PC-3 (cell line): ENCODE measurements around the gene DLX6. TPM values are rescaled to one million over a fixed set of nuclear protein-coding genes. Genes with fewer than 3 reads are reported as not detected.

Experiments
- ATAC-seq: fragments of 200-7000 bp; cut with Tn5 transposase; 2 replicates; pipeline ENCODE4 v1.9.1; 2020; ENCODE audit warnings: mild to moderate bottlenecking, moderate library complexity
- BruUV-seq: library from RNA; stranded (reverse); fragments of 400-500 nt; replicated peaks from 2 replicates; lab custom pipeline; 2021; lab: Mats Ljungman, UMichigan
- CTCF ChIA-PET: fragments of 300-600 bp; sonication (Branson Sonifier 250); formaldehyde crosslinking; loops from one replicate; lab custom pipeline; 2022; ENCODE audit warnings: antibody characterized with exemption; lab: Charles Lee
- POLR2A ChIA-PET: fragments of 300-600 bp; sonication (Branson Sonifier 250); formaldehyde crosslinking; loops from one replicate; lab custom pipeline; 2022; ENCODE audit warnings: antibody characterized with exemption; ENCODE audit not compliant: unreplicated experiment; lab: Charles Lee
- DNase-seq: peaks from one replicate; pipeline ENCODE4 v3.0.0-alpha.2; 2015
- H2AFZ ChIP-seq: fragments of 300-600 bp; sonication (generic); 2 replicates; pipeline ENCODE4 v1.6.0; 2016; ENCODE audit warnings: antibody characterized with exemption, low read length
- H3F3A ChIP-seq: fragments of 300-600 bp; sonication (generic); one replicate; pipeline ENCODE4 v1.6.0; 2017; ENCODE audit warnings: antibody characterized with exemption, low read length, control low read depth, mild to moderate bottlenecking; ENCODE audit not compliant: unreplicated experiment
- H3K27ac ChIP-seq: fragments of 300-600 bp; sonication (generic); 2 replicates; pipeline ENCODE4 v1.5.1; 2016; ENCODE audit warnings: mild to moderate bottlenecking, low read length
- H3K27me3 ChIP-seq: fragments of 300-600 bp; sonication (generic); 2 replicates; pipeline ENCODE4 v1.6.1; 2016; ENCODE audit warnings: low read length, mixed read lengths
- H3K36me3 ChIP-seq: fragments of 300-600 bp; sonication (generic); 2 replicates; pipeline ENCODE4 v1.6.1; 2016; ENCODE audit warnings: low read depth, mixed run types, low read length, mixed read lengths
- H3K4me1 ChIP-seq: fragments of 300-600 bp; sonication (generic); 2 replicates; pipeline ENCODE4 v1.5.1; 2016; ENCODE audit warnings: low read length; ENCODE audit not compliant: insufficient read depth
- H3K4me2 ChIP-seq: fragments of 300-600 bp; sonication (generic); 2 replicates; pipeline ENCODE4 v1.6.0; 2016; ENCODE audit warnings: low read length
- H3K4me3 ChIP-seq: fragments of 300-600 bp; sonication (generic); 2 replicates; pipeline ENCODE4 v1.5.1; 2016; ENCODE audit warnings: mild to moderate bottlenecking, low read length, mixed read lengths
- H3K79me2 ChIP-seq: fragments of 300-600 bp; sonication (generic); 2 replicates; pipeline ENCODE4 v1.6.1; 2017; ENCODE audit warnings: low read length, mixed read lengths
- H3K9ac ChIP-seq: fragments of 300-600 bp; sonication (generic); 2 replicates; pipeline ENCODE4 v1.6.0; 2016; ENCODE audit warnings: mild to moderate bottlenecking, low read length
- H3K9me2 ChIP-seq: fragments of 300-600 bp; sonication (generic); replicated peaks from 2 replicates; pipeline ENCODE4 v1.6.1; 2016; ENCODE audit warnings: mixed run types, low read length, mixed read lengths
- H3K9me3 ChIP-seq: fragments of 300-600 bp; sonication (generic); 2 replicates; pipeline ENCODE4 v1.6.1; 2016; ENCODE audit warnings: low read length, mixed read lengths
- H4K20me1 ChIP-seq: fragments of 300-600 bp; sonication (generic); 2 replicates; pipeline ENCODE4 v1.6.1; 2016; ENCODE audit warnings: low read length, mixed read lengths
- CTCF ChIP-seq: fragments of 300-600 bp; sonication (generic); conservative IDR thresholded peaks from 2 replicates; pipeline ENCODE4 v1.5.1; 2017; ENCODE audit warnings: antibody characterized with exemption, low read depth, mild to moderate bottlenecking, low read length
- EZH2 ChIP-seq: fragments of 300-600 bp; sonication (generic); IDR thresholded peaks from one replicate; pipeline ENCODE4 v1.6.1; 2017; ENCODE audit warnings: antibody characterized with exemption, mild to moderate bottlenecking, low read length; ENCODE audit not compliant: unreplicated experiment
- EZH2phosphoT487 ChIP-seq: fragments of 300-600 bp; sonication (generic); IDR thresholded peaks from 2 replicates; pipeline ENCODE4 v1.6.1; 2018; ENCODE audit warnings: mild to moderate bottlenecking, antibody characterized with exemption, low read length, borderline replicate concordance
- intact Hi-C: fragments of 100-400 bp; cut with micrococcal nuclease; formaldehyde crosslinking; loops from 2 replicates; pipeline ENCODE4 v1.9.0; 2023
- total RNA-seq: library from RNA; depleted of rRNA; stranded (reverse); fragments of >200 nt; gene quantifications from 2 replicates; pipeline ENCODE4 v1.2.3, GENCODE V29; 2014

The DLX6 gene
- total RNA-seq, 1 experiment from 2014 or later, result not detected

GRCh38 chr7:96996958-96997511, 8.3 kb upstream of the DLX6 start:
- ATAC-seq (no peak), DNase-seq (no peak)
- H3K4me3 ChIP-seq, result no peak overlapping the region
- H2AFZ ChIP-seq, result no peak overlapping the region
- peaks cover 28% of the 10 kb centered on the region for H3K27me3 ChIP-seq
- no TSS peak for BruUV-seq
- H3K79me2 ChIP-seq, result no peaks in the 10 kb centered on the region
- no peak overlapping the region for H3K27ac ChIP-seq
- H3K4me2 ChIP-seq, result no peak overlapping the region
- no peaks in the 10 kb centered on the region for H3K9me2 ChIP-seq
- no peaks in the 10 kb centered on the region for H3K9me3 ChIP-seq
- no peak overlapping the region for H3K9ac ChIP-seq
- POLR2A ChIA-PET, result no interaction called here
- H3K4me1 ChIP-seq, result no peaks in the 10 kb centered on the region
- H4K20me1 ChIP-seq, result no peaks in the 10 kb centered on the region
- intact Hi-C loops, result no loop called here
- no peak for TF ChIP-seq EZH2phosphoT487
- no peaks in the 10 kb centered on the region for H3F3A ChIP-seq
- no peaks in the 10 kb centered on the region for H3K36me3 ChIP-seq
- CTCF ChIA-PET, result no interaction called here

- DNase-seq (no peak), ATAC-seq (no peak)
- intact Hi-C loops, result no loop called here
- POLR2A ChIA-PET, result no interaction called here
- no peaks in the 10 kb centered on the region for H3K9me2 ChIP-seq
- H3K4me3 ChIP-seq, result no peak overlapping the region
- H3K4me1 ChIP-seq, result no peaks in the 10 kb centered on the region
- H2AFZ ChIP-seq, result no peak overlapping the region
- H3K79me2 ChIP-seq, result no peaks in the 10 kb centered on the region
- H3K9ac ChIP-seq, result no peak overlapping the region
- no peaks in the 10 kb centered on the region for H4K20me1 ChIP-seq
- no TSS peak for BruUV-seq
- no peak for TF ChIP-seq CTCF
- no peak for TF ChIP-seq EZH2phosphoT487
- TF ChIP-seq EZH2, result no peak
- H3K9me3 ChIP-seq, result no peaks in the 10 kb centered on the region
- no peak overlapping the region for H3K4me2 ChIP-seq
- no peak overlapping the region for H3K27ac ChIP-seq
- CTCF ChIA-PET, result no interaction called here
- H3K27me3 ChIP-seq, result peaks cover 28% of the 10 kb centered on the region
- no peaks in the 10 kb centered on the region for H3F3A ChIP-seq
- no peaks in the 10 kb centered on the region for H3K36me3 ChIP-seq
Observed at GRCh38 chr7:96997512-96998032, 7.8 kb upstream of the DLX6 start.

- Histone ChIP-seq H3K79me2 (no peaks in the 10 kb centered on the region), H3K4me1 (no peaks in the 10 kb centered on the region), H3K27ac (no peak overlapping the region), H2AFZ (no peak overlapping the region), H3K27me3 (peaks cover 28% of the 10 kb centered on the region), H3K36me3 (no peaks in the 10 kb centered on the region), H3K9ac (no peak overlapping the region), H3K4me3 (no peak overlapping the region), H3K4me2 (no peak overlapping the region), H3F3A (no peaks in the 10 kb centered on the region), H3K9me3 (no peaks in the 10 kb centered on the region), H3K9me2 (no peaks in the 10 kb centered on the region), H4K20me1 (no peaks in the 10 kb centered on the region)
- ChIA-PET CTCF (no interaction called here), POLR2A (no interaction called here)
- DNase-seq (no peak), ATAC-seq (no peak)
- TF ChIP-seq EZH2, result no peak
- no peak for TF ChIP-seq EZH2phosphoT487
- TF ChIP-seq CTCF, result no peak
- intact Hi-C loops, result no loop called here
- BruUV-seq, result no TSS peak
Observed at GRCh38 chr7:96998333-96998732, 7.0 kb upstream of the DLX6 start.
